Spleen (tissue), 7 donors: Measurements from ENCODE around the gene DPY19L2.
"Not testable (repeated sequence)": the region's sequence is repeated elsewhere in the genome, so short reads cannot be mapped to it uniquely, and the experiment has no call there.

Experiments
- POLR2A ChIP-seq, 3 donors: fragments of 450-650 bp; IDR thresholded peaks; one replicate each; pipeline ENCODE4 v1.5.1; 2017; ENCODE audit warnings: antibody characterized with exemption in 3 of 3, mild to moderate bottlenecking in 1 of 3
- TF ChIP-seq, protein P1 (sequence below), 11 experiments: fragments of 200-600 bp in 7 of 11; fragments of 450-650 bp in 4 of 11; sonication (generic) in 4 of 11; IDR thresholded peaks in 8 of 11; conservative IDR thresholded peaks in 3 of 11; 1 replicate in 7 of 11; 2 replicates in 4 of 11; pipeline versions ENCODE4 v1.4.0 to v1.8.0; 2016 to 2021; ENCODE audit warnings: antibody characterized with exemption in 11 of 11, inconsistent platforms in 4 of 11, mild to moderate bottlenecking in 1 of 11
- donor health status: DM: no; HTN: no; CAD: no; lungs with moderate emphysema.
- donor health status: DM: no; HTN: no; CAD: no.
- donor health status: DM: no; HTN: no; CAD: no.

- TF ChIP-seq POLR2A (IDR thresholded peaks at IDR 0.05) = not testable (repeated sequence)
- TF ChIP-seq, protein P1, sequence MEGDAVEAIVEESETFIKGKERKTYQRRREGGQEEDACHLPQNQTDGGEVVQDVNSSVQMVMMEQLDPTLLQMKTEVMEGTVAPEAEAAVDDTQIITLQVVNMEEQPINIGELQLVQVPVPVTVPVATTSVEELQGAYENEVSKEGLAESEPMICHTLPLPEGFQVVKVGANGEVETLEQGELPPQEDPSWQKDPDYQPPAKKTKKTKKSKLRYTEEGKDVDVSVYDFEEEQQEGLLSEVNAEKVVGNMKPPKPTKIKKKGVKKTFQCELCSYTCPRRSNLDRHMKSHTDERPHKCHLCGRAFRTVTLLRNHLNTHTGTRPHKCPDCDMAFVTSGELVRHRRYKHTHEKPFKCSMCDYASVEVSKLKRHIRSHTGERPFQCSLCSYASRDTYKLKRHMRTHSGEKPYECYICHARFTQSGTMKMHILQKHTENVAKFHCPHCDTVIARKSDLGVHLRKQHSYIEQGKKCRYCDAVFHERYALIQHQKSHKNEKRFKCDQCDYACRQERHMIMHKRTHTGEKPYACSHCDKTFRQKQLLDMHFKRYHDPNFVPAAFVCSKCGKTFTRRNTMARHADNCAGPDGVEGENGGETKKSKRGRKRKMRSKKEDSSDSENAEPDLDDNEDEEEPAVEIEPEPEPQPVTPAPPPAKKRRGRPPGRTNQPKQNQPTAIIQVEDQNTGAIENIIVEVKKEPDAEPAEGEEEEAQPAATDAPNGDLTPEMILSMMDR (IDR thresholded peaks at IDR 0.05 in 8 of 11, conservative IDR thresholded peaks at IDR 0.05 in 3 of 11) = not testable (repeated sequence)
Measured at GRCh38 chr12:63711339-63711738, 43.0 kb upstream of the DPY19L2 start.
